HG03432 (cell line): ENCODE results near the gene ADAMTS2.
"Not testable (repeated sequence)": the region's sequence is repeated elsewhere in the genome, so short reads cannot be mapped to it uniquely, and the experiment has no call there.

Experiments used
- ATAC-seq: cut with Tn5 transposase; IDR thresholded peaks from one replicate; pipeline ENCODE4 v1.9.1; 2021; ENCODE audit warnings: mild to moderate bottlenecking, moderate library complexity; ENCODE audit not compliant: unreplicated experiment

Gene ADAMTS2

GRCh38 chr5:179221196-179221876 lies 123.9 kb downstream of the ADAMTS2 start:
- no peak for ATAC-seq

GRCh38 chr5:179220716-179221115 lies 124.5 kb downstream of the ADAMTS2 start:
- no peak for ATAC-seq

- no peak for ATAC-seq
These were observed 125.3 kb downstream of the ADAMTS2 start for GRCh38 chr5:179219661-179220620.

GRCh38 chr5:179218943-179219330 lies 126.3 kb downstream of the ADAMTS2 start:
- ATAC-seq = no peak

GRCh38 chr5:179217956-179218942 lies 127.0 kb downstream of the ADAMTS2 start:
- no peak for ATAC-seq

- ATAC-seq = no peak
These were observed 127.9 kb downstream of the ADAMTS2 start for GRCh38 chr5:179217356-179217755.

- ATAC-seq = not testable (repeated sequence)
These were observed 128.9 kb downstream of the ADAMTS2 start for GRCh38 chr5:179216381-179216780.

- ATAC-seq = no peak
These were observed 129.7 kb downstream of the ADAMTS2 start for GRCh38 chr5:179215576-179215975.

GRCh38 chr5:179214678-179215077 lies 130.6 kb downstream of the ADAMTS2 start:
- ATAC-seq = no peak

- ATAC-seq = no peak
These were observed 132.4 kb downstream of the ADAMTS2 start for GRCh38 chr5:179212870-179213269.

- no peak for ATAC-seq
These were observed 133.6 kb downstream of the ADAMTS2 start for GRCh38 chr5:179211631-179212030.

GRCh38 chr5:179211068-179211467 lies 134.2 kb downstream of the ADAMTS2 start:
- no peak for ATAC-seq

- ATAC-seq = no peak
These were observed 134.8 kb downstream of the ADAMTS2 start for GRCh38 chr5:179210478-179210877.

GRCh38 chr5:179209359-179210150 lies 135.7 kb downstream of the ADAMTS2 start:
- no peak for ATAC-seq

- ATAC-seq = no peak
These were observed 136.4 kb downstream of the ADAMTS2 start for GRCh38 chr5:179208706-179209358.

GRCh38 chr5:179207920-179208705 lies 137.1 kb downstream of the ADAMTS2 start:
- ATAC-seq = no peak

GRCh38 chr5:179207470-179207869 lies 137.8 kb downstream of the ADAMTS2 start:
- no peak for ATAC-seq

- no peak for ATAC-seq
These were observed 138.9 kb downstream of the ADAMTS2 start for GRCh38 chr5:179206366-179206765.

GRCh38 chr5:179205277-179205676 lies 140.0 kb downstream of the ADAMTS2 start:
- ATAC-seq = no peak
